ENCODE data around the gene RPS6KB2.

The RPS6KB2 gene

DNA sequence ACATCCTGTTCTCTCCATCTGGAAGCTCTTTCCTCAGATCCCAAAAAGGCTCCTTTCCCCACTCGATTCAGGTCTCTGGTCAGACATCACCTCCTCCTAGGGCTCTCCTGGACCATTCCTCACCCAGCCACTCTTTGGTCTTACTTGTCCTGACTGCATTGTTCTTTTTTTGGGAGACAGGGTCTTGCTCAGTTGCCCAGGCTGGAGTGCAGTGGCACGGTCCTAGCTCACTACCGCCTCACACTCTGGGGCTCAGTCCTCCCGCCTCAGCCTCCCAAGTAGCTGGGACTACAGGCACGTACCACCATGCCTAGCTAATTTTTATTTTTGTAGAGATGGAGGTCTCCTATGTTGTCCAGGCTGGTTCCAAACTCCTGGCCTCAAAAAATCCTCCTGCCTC, 17.2 kb downstream of the RPS6KB2 start:
- Histone ChIP-seq H3K4me1 (ENCODE audit: control insufficient read depth, insufficient read depth, low read length) (peaks cover 10% of the 10 kb centered on the region), H3K9ac (ENCODE audit: low read length) (no peak overlapping the region), H3K27me3 (replicated peaks; ENCODE audit: control insufficient read depth, insufficient read depth, low read length) (no peaks in the 10 kb centered on the region), H3K36me3 (ENCODE audit: control insufficient read depth, insufficient read depth, low read length, severe bottlenecking) (peaks cover 7% of the 10 kb centered on the region), H3K4me3 (ENCODE audit: low read length) (no peak overlapping the region), H3K9me3 (ENCODE audit: control insufficient read depth, low read length) (no peaks in the 10 kb centered on the region)
- no peak for DNase-seq (ENCODE audit: low read depth)

DNA sequence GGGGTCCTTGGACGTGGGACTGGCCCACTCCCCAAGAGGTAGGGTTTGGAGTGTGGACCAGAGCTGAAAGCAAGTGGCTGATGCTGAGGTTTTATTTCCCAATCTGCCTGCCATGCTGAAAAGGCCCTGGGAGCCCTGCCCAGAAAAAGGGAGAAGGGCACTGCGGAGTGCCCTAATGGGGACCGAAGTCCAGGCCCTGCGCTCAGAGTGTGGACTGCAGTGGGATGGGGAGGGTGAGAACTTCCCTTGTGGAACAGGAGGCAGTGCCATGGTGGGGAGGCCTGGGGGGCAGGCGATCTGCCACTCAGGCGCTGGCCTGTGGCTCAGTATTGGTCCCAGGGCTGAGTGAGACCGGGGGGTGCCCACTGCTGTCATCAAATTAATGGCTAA, 19.9 kb downstream of the RPS6KB2 start:
- no peaks in the 10 kb centered on the region for H3K27me3 ChIP-seq (replicated peaks; ENCODE audit: control insufficient read depth, insufficient read depth, low read length)
- H3K9me3 ChIP-seq (ENCODE audit: control insufficient read depth, low read length) = no peaks in the 10 kb centered on the region
- no peak overlapping the region for H3K4me3 ChIP-seq (ENCODE audit: low read length)
- H3K9ac ChIP-seq (ENCODE audit: low read length) = no peak overlapping the region
- no peaks in the 10 kb centered on the region for H3K4me1 ChIP-seq (ENCODE audit: control insufficient read depth, insufficient read depth, low read length)
- no peaks in the 10 kb centered on the region for H3K36me3 ChIP-seq (ENCODE audit: control insufficient read depth, insufficient read depth, low read length, severe bottlenecking)
- DNase-seq (ENCODE audit: low read depth) = no peak

DNA sequence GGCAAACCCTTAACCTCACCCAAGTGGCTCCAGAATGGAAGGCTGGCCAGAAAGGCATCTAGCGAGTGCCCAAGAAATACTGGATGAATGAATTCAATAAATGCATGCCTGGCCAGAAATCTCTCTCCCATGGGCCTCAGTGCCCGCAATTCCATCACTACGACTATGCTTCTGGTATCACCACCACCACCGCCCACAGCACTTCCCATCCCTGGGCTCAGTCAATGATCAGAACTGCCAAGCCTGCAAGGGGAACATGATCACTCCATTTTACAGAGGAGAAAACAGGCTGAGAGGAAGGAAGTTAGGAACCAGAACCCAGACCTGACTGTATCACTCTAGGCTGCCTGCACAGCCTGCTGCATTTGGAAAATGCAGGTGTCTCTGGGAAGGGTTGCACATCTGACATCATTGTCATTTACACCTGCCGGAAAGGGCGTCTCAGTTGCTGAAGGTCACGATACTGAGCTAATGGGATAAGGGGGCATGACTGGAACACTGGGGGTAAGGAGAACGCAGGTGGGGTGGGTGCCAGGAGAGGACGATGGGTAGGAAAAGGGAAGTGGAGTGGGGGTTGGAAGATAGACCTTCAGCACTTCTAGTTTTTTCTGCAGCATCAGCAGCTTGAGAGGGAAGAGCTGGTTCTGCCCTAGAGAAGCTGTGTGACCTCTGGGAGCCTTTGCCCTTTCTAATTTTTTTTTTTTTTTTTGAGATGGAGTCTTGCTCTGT, 21.0 kb downstream of the RPS6KB2 start:
- DNase-seq (ENCODE audit: low read depth) = no peak
- Histone ChIP-seq H3K9ac (ENCODE audit: low read length) (no peak overlapping the region), H3K4me3 (ENCODE audit: low read length) (no peak overlapping the region), H3K9me3 (ENCODE audit: control insufficient read depth, low read length) (no peaks in the 10 kb centered on the region), H3K36me3 (ENCODE audit: control insufficient read depth, insufficient read depth, low read length, severe bottlenecking) (no peaks in the 10 kb centered on the region), H3K27me3 (replicated peaks; ENCODE audit: control insufficient read depth, insufficient read depth, low read length) (no peaks in the 10 kb centered on the region), H3K4me1 (ENCODE audit: control insufficient read depth, insufficient read depth, low read length) (no peaks in the 10 kb centered on the region)

DNA sequence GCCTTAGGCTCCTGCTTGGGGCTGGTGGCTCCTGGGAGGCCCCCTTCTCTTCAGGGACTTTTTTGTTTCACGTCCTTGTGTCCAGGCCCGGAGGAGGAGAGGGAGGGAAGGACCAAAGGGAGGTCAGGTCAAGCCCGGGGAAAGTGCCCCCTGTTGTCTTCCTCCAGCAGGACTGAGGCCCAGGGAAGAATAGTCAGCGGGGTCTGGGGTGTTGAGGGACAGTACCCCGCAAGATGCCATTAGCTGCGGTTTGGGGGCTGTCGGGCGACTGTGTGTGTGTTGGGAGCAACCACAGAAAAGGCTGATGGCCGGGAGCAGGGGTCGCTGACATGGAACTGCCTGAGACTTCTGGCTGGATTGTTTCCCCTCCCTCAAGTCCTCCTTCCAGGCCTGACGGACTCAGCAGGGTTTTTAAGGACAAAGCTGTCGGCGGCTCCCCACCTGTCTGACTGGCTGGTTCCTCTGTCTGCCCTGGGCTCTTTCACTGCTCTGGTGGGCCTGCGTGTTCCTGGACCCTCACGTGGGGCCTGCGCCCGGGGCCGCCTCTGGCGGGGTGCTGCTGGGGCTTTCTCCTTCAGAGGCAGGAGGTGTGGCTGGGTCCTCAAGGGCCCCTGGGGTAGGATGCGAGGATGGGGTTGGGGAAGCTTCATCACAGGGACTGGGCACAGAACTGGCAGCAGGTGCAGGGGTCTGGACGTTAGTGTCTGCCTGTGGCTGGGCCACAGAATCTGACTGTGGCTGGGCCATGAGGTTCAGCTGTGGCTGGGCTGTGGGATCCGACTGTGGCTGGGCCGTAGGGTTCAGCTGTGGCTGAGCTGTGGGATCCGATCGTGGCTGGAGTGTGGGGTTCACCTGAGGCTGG, 22.7 kb downstream of the RPS6KB2 start:
- no peak overlapping the region for H3K4me3 ChIP-seq (ENCODE audit: low read length)
- DNase-seq (ENCODE audit: low read depth) = no peak
- H3K4me1 ChIP-seq (ENCODE audit: control insufficient read depth, insufficient read depth, low read length) = no peaks in the 10 kb centered on the region
- H3K9ac ChIP-seq (ENCODE audit: low read length) = no peak overlapping the region
- H3K9me3 ChIP-seq (ENCODE audit: control insufficient read depth, low read length) = no peaks in the 10 kb centered on the region
- H3K36me3 ChIP-seq (ENCODE audit: control insufficient read depth, insufficient read depth, low read length, severe bottlenecking) = no peaks in the 10 kb centered on the region
- peaks cover 10% of the 10 kb centered on the region for H3K27me3 ChIP-seq (replicated peaks; ENCODE audit: control insufficient read depth, insufficient read depth, low read length)

DNA sequence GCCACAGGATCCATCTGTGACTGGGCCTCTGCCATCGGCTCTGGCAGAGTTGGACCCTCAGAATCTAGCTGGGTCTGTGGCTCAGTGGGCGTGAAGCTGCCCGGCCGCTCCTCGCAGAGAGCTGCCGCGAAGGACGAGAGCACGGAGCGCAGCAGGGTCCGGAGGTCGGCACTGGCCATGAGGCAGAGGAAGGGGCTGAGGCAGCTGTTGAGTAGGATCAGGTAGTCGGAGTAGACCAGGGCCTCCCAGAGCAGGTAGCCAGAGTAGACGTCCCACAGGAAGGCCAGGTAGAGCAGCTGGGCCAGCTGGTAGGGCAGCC, 23.3 kb downstream of the RPS6KB2 start:
- Histone ChIP-seq H3K4me1 (ENCODE audit: control insufficient read depth, insufficient read depth, low read length) (no peaks in the 10 kb centered on the region), H3K27me3 (replicated peaks; ENCODE audit: control insufficient read depth, insufficient read depth, low read length) (peaks cover 16% of the 10 kb centered on the region), H3K9ac (ENCODE audit: low read length) (no peak overlapping the region), H3K9me3 (ENCODE audit: control insufficient read depth, low read length) (no peaks in the 10 kb centered on the region), H3K36me3 (ENCODE audit: control insufficient read depth, insufficient read depth, low read length, severe bottlenecking) (no peaks in the 10 kb centered on the region), H3K4me3 (ENCODE audit: low read length) (no peak overlapping the region)
- DNase-seq (ENCODE audit: low read depth) = no peak

DNA sequence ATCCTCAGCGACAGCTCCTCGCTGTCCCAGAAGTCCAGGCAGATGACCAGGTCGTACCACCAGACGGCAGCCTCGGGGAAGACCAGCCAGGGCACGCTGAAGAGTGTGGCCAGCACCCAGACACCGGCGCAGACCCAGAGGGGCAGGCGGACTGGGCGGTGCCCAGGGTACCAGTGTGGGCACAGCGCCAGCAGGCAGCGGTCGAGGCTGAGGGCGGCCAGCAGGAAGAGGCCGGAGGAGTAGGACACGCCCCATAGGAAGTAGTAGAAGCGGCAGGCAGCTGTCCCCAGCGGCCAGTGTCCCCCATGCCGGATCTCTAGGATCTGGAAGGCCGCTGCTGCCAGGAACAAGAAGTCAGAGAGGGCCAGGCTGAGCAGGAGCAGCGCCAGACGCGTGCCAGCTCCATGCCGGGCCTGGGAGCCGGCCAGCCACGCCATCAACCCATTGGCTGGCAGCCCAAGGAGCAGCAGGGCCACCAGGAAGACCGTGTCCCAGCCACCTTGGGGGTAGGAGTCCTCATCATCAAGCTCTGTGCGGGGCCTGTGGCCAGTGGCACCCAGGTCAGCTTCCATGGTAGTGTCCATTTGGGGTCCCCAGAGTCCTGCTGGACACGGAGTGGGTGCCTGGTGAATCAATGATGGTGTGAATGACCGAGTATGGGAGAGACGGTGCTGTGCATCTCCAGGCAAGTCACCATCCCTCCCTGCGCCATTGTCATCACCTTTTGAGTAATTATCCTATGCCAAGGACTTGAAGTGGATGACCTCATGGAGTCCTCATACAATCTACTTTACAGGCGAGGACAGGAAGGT, 24.1 kb downstream of the RPS6KB2 start, which contains the start of gene GPR152:
Gene GPR152, minus strand, starts transcription at position 589 of the 812 bp plus-strand sequence. Its CDS starts 5 bp downstream, at position 584.
- Histone ChIP-seq H3K9ac (ENCODE audit: low read length) (no peak within 1 kb of the TSS), H3K36me3 (ENCODE audit: control insufficient read depth, insufficient read depth, low read length, severe bottlenecking) (no peaks in the 10 kb centered on the region), H3K4me1 (ENCODE audit: control insufficient read depth, insufficient read depth, low read length) (no peaks in the 10 kb centered on the region), H3K27me3 (replicated peaks; ENCODE audit: control insufficient read depth, insufficient read depth, low read length) (peaks cover 21% of the 10 kb centered on the region), H3K9me3 (ENCODE audit: control insufficient read depth, low read length) (no peaks in the 10 kb centered on the region), H3K4me3 (ENCODE audit: low read length) (no peak within 1 kb of the TSS)
- DNase-seq (ENCODE audit: low read depth) = no peak

DNA sequence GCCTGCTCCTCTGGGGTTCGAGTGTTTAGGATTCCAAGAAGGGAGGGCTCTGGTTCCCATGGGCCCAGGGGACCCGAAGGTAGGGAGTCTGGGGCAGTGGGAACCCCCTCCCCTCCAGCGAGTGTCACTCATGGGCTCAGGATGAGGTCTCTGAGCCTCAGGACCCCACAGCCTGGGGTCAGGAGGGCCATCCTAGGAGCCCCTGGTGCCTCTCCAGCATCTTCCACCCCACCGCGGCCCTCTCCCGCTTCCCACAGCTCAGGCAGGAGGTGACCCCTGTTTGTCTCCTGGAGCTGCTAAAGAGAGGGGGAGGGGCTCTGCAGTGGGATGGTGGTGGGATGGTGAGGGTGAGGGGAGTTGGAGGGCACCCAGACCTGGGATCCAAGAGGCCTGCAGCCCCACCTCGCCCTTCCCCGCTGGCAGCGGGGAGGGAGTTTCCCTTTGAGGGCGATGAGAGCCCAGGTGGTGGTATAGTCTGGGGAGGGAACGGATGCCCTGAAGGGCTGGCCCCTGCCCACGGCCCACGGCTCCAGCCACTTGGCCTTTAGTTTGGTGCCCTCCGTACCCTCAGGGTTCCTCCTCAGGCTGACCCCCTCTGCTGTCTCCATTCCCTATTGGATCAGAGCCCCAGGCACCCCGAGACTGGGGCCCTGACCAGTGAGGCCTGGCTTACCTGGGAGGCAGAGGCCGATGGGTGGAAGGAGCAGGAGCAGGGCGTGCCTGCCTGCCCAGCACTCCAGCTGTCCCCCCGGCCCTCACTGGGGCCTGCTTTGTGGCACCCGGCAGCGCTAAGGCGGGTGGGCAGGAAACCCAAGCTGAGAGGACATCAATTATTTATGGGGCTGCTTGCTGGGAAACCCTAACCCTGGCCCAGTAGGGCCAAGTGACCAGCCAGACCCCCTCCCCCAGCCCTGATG, 25.8 kb downstream of the RPS6KB2 start:
- Histone ChIP-seq H3K9me3 (ENCODE audit: control insufficient read depth, low read length) (no peaks in the 10 kb centered on the region), H3K36me3 (ENCODE audit: control insufficient read depth, insufficient read depth, low read length, severe bottlenecking) (no peaks in the 10 kb centered on the region), H3K9ac (ENCODE audit: low read length) (no peak overlapping the region), H3K27me3 (replicated peaks; ENCODE audit: control insufficient read depth, insufficient read depth, low read length) (peaks cover 23% of the 10 kb centered on the region), H3K4me3 (ENCODE audit: low read length) (no peak overlapping the region), H3K4me1 (ENCODE audit: control insufficient read depth, insufficient read depth, low read length) (no peaks in the 10 kb centered on the region)
- no peak for DNase-seq (ENCODE audit: low read depth)

DNA sequence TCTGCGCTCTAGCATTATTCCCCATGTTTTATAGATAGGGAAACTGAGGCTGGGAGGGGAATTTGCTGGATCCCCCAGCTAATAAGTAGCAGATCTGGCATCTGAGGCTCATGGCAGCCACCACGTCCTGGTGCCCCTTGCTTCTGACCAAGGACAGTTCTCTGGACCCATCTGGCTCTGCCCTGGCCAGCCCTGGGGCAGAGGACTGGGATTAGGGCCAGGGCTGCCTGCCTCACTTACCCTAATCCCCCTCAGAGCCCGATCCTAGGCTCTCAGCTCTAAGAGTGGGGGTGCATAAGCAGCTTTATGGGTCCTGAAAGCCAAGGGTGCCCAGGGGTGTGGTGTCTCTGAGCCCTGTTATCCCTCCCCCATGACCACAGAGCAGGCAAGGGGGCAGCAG, 26.8 kb downstream of the RPS6KB2 start, which contains the start of gene CABP4:
Gene CABP4, plus strand, starts transcription at position 301 of the 400 bp plus-strand sequence. Its CDS starts 70 bp downstream, at position 371.
- Histone ChIP-seq H3K9me3 (ENCODE audit: control insufficient read depth, low read length) (no peaks in the 10 kb centered on the region), H3K4me3 (ENCODE audit: low read length) (no peak within 1 kb of the TSS), H3K9ac (ENCODE audit: low read length) (no peak within 1 kb of the TSS), H3K4me1 (ENCODE audit: control insufficient read depth, insufficient read depth, low read length) (no peaks in the 10 kb centered on the region), H3K27me3 (replicated peaks; ENCODE audit: control insufficient read depth, insufficient read depth, low read length) (peaks cover 23% of the 10 kb centered on the region), H3K36me3 (ENCODE audit: control insufficient read depth, insufficient read depth, low read length, severe bottlenecking) (no peaks in the 10 kb centered on the region)
- no peak for DNase-seq (ENCODE audit: low read depth)

DNA sequence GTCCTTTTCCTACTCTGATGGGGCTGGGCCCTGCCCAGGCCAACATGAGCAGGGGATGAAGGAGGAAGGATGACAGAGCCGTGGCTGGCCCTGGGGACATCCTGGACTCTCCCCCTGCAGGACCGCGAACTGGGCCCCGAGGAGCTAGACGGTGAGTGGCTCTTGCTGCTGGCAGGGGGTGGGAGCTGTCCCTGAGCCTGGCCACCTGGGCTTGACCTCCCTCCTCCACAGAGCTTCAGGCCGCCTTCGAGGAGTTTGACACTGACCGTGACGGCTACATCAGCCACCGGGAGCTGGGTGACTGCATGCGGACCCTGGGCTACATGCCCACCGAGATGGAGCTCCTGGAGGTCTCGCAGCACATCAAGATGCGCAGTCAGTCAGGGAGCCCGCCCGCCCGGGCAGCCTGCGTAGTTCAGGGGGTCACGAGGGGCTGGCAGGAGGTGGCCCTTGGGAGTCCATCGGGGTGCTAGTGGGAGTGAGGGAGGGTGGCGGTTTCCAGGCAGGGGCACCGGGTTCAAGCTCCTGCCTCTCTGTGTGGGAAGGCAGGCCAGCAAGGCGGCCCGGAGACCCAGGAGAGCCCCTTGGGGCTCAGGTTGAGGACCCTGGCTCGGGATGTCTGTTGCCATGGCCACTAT, 27.9 kb downstream of the RPS6KB2 start:
- no peaks in the 10 kb centered on the region for H3K36me3 ChIP-seq (ENCODE audit: control insufficient read depth, insufficient read depth, low read length, severe bottlenecking)
- no peaks in the 10 kb centered on the region for H3K9me3 ChIP-seq (ENCODE audit: control insufficient read depth, low read length)
- H3K9ac ChIP-seq (ENCODE audit: low read length) = no peak overlapping the region
- DNase-seq (ENCODE audit: low read depth) = no peak
- no peak overlapping the region for H3K4me3 ChIP-seq (ENCODE audit: low read length)
- peaks cover 23% of the 10 kb centered on the region for H3K27me3 ChIP-seq (replicated peaks; ENCODE audit: control insufficient read depth, insufficient read depth, low read length)
- H3K4me1 ChIP-seq (ENCODE audit: control insufficient read depth, insufficient read depth, low read length) = no peaks in the 10 kb centered on the region

DNA sequence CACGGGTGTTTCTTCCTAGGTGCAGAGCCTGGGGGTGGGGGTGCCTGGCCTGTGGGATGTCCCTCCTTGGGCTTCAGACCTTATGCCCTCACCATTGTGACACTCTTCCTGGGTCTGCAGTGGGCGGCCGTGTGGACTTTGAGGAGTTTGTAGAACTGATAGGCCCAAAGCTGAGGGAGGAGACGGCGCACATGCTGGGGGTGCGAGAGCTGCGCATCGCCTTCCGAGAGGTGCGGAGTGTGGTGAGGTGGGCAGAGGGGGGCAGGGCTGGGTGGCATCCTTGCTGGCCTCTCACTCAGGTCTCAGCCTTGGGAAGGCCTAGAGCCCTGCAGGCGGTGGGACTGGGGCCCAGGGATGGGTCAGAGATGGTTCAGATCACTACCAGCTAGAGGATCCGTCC, 29.2 kb downstream of the RPS6KB2 start:
- DNase-seq (ENCODE audit: low read depth) = no peak
- Histone ChIP-seq H3K4me3 (ENCODE audit: low read length) (no peak overlapping the region), H3K4me1 (ENCODE audit: control insufficient read depth, insufficient read depth, low read length) (no peaks in the 10 kb centered on the region), H3K36me3 (ENCODE audit: control insufficient read depth, insufficient read depth, low read length, severe bottlenecking) (no peaks in the 10 kb centered on the region), H3K27me3 (replicated peaks; ENCODE audit: control insufficient read depth, insufficient read depth, low read length) (peaks cover 23% of the 10 kb centered on the region), H3K9ac (ENCODE audit: low read length) (no peak overlapping the region), H3K9me3 (ENCODE audit: control insufficient read depth, low read length) (no peaks in the 10 kb centered on the region)

Measured in adipocyte (in vitro differentiated cells).